IMR-90 (cell line): ENCODE results near the gene FAM168B. TPM values are rescaled to one million over a fixed set of nuclear protein-coding genes. Genes with fewer than 3 reads are reported as not detected.

Experiments used
- ATAC-seq: fragments of 200-7000 bp; cut with Tn5 transposase; 2 replicates; pipeline ENCODE4 v1.9.1; 2020; ENCODE audit warnings: low read depth, mild to moderate bottlenecking, moderate library complexity
- BruUV-seq: library from RNA; stranded (reverse); fragments of 400-500 nt; replicated peaks from 2 replicates; lab custom pipeline; 2021; lab: Mats Ljungman, UMichigan
- CTCF ChIA-PET: fragments of 300-600 bp; formaldehyde crosslinking; extraction: SDS; loops from one replicate; lab custom pipeline; 2021; ENCODE audit warnings: antibody characterized with exemption; lab: Yijun Ruan, JAX
- POLR2A ChIA-PET: fragments of 300-600 bp; sonication (Branson Sonifier 250); formaldehyde crosslinking; loops from one replicate; lab custom pipeline; 2022; ENCODE audit warnings: antibody characterized with exemption; ENCODE audit not compliant: unreplicated experiment; lab: Charles Lee
- DNase-seq: peaks from one replicate; pipeline ENCODE4 v3.0.0; 2013
- H2AFZ ChIP-seq: replicated peaks from 2 replicates; pipeline ENCODE3; 2013; ENCODE audit warnings: low read length, mild to moderate bottlenecking; ENCODE audit not compliant: poor library complexity
- H2AK5ac ChIP-seq: 2 replicates; pipeline ENCODE4 v1.6.1; 2013; ENCODE audit warnings: low read depth, low read length, inconsistent platforms
- H2AK9ac ChIP-seq: replicated peaks from 2 replicates; pipeline ENCODE3; 2013; ENCODE audit warnings: mild to moderate bottlenecking, low read depth, low read length, moderate library complexity; ENCODE audit not compliant: poor library complexity
- H2BK120ac ChIP-seq: 2 replicates; pipeline ENCODE4 v1.6.1; 2013; ENCODE audit warnings: low read depth, low read length, inconsistent platforms
- H2BK15ac ChIP-seq: 3 replicates; pipeline ENCODE4 v1.6.1; 2013; ENCODE audit warnings: low read depth, low read length, inconsistent platforms
- H2BK20ac ChIP-seq: 2 replicates; pipeline ENCODE4 v1.6.1; 2013; ENCODE audit warnings: low read depth, mild to moderate bottlenecking, inconsistent platforms, low read length, moderate library complexity
- H2BK5ac ChIP-seq: 2 replicates; pipeline ENCODE4 v1.6.1; 2013; ENCODE audit warnings: mild to moderate bottlenecking, low read depth, low read length, inconsistent platforms; ENCODE audit not compliant: poor library complexity, severe bottlenecking
- H3K14ac ChIP-seq: replicated peaks from 2 replicates; pipeline ENCODE4 v1.6.1; 2013; ENCODE audit warnings: low read depth, low read length, inconsistent platforms
- H3K18ac ChIP-seq: 2 replicates; pipeline ENCODE4 v1.6.1; 2013; ENCODE audit warnings: low read depth, low read length, control low read depth
- H3K23ac ChIP-seq: 2 replicates; pipeline ENCODE4 v1.6.1; 2013; ENCODE audit warnings: low read depth, low read length, inconsistent platforms
- H3K27ac ChIP-seq: 2 replicates; pipeline ENCODE4 v1.5.1; 2013; ENCODE audit warnings: mild to moderate bottlenecking, control low read depth, low read length; ENCODE audit not compliant: insufficient read depth
- H3K27me3 ChIP-seq: 2 replicates; pipeline ENCODE4 v1.6.1; 2013; ENCODE audit warnings: low read length; ENCODE audit not compliant: control insufficient read depth, insufficient read depth
- H3K36me3 ChIP-seq: 2 replicates; pipeline ENCODE4 v1.6.1; 2013; ENCODE audit warnings: low read length, mixed read lengths; ENCODE audit not compliant: control insufficient read depth, insufficient read depth
- H3K4ac ChIP-seq: 2 replicates; pipeline ENCODE4 v1.6.1; 2013; ENCODE audit warnings: low read depth, low read length, inconsistent platforms
- H3K4me1 ChIP-seq: 2 replicates; pipeline ENCODE4 v1.6.1; 2013; ENCODE audit warnings: low read length, mixed read lengths; ENCODE audit not compliant: control insufficient read depth, insufficient read depth
- H3K4me2 ChIP-seq: 2 replicates; pipeline ENCODE4 v1.6.1; 2013; ENCODE audit warnings: low read depth, mild to moderate bottlenecking, control low read depth, low read length, moderate library complexity
- H3K4me3 ChIP-seq: 2 replicates; pipeline ENCODE4 v1.5.1; 2013; ENCODE audit warnings: low read depth, mild to moderate bottlenecking, control low read depth, low read length, moderate library complexity; ENCODE audit not compliant: insufficient read depth
- H3K56ac ChIP-seq: 2 replicates; pipeline ENCODE4 v1.6.1; 2013; ENCODE audit warnings: low read length, inconsistent platforms; ENCODE audit not compliant: insufficient read depth; ENCODE audit errors: extremely low read depth
- H3K79me1 ChIP-seq, 2 experiments: 2 replicates each; pipeline ENCODE4 v1.6.1; 2013; ENCODE audit warnings: low read length in 2 of 2, inconsistent platforms in 1 of 2, low read depth in 1 of 2
- H3K9ac ChIP-seq: 2 replicates; pipeline ENCODE4 v1.6.1; 2013; ENCODE audit warnings: low read depth, low read length, control low read depth
- H3K9me1 ChIP-seq: 2 replicates; pipeline ENCODE4 v1.6.1; 2013; ENCODE audit warnings: low read length, inconsistent platforms; ENCODE audit not compliant: insufficient read depth
- H3K9me3 ChIP-seq: 2 replicates; pipeline ENCODE4 v1.6.1; 2013; ENCODE audit warnings: low read length; ENCODE audit not compliant: control insufficient read depth, insufficient read depth
- H4K20me1 ChIP-seq: 2 replicates; pipeline ENCODE4 v1.6.1; 2013; ENCODE audit warnings: low read length, inconsistent platforms; ENCODE audit not compliant: insufficient read depth
- H4K5ac ChIP-seq: 2 replicates; pipeline ENCODE4 v1.6.1; 2013; ENCODE audit warnings: mild to moderate bottlenecking, low read depth, low read length, control low read depth
- H4K8ac ChIP-seq, 2 experiments: 2 replicates each; pipeline ENCODE4 v1.6.1; 2013; ENCODE audit warnings: low read depth in 2 of 2, low read length in 2 of 2, control low read depth in 1 of 2, inconsistent platforms in 1 of 2
- H4K91ac ChIP-seq: 2 replicates; pipeline ENCODE4 v1.6.1; 2013; ENCODE audit warnings: low read depth, low read length, inconsistent platforms; ENCODE audit not compliant: insufficient read depth
- WGBS, 2 experiments: methylation state at CpG; one replicate each; pipeline versions ENCODE4 v1.1.5 to v1.1.7; 2013; ENCODE audit warnings: missing lambda C conversion rate in 2 of 2; ENCODE audit not compliant: insufficient read length in 1 of 2; ENCODE audit errors: extremely low coverage in 2 of 2; 5-methylcytosine and 5-hydroxymethylcytosine counted together
- dilution Hi-C: fragments of 300-500 bp; cut with HindIII; formaldehyde crosslinking; loops from one replicate; pipeline ENCODE4 v1.14.3; 2018; ENCODE audit warnings: low sequenced_read_pairs; ENCODE audit not compliant: unreplicated experiment
- in situ Hi-C: fragments of 300-500 bp; cut with MboI; formaldehyde crosslinking; loops from 3 replicates; pipeline ENCODE4 v1.14.3; 2019; ENCODE audit warnings: low sequenced_read_pairs, inconsistent platforms, mixed read lengths
- intact Hi-C: fragments of 100-400 bp; cut with micrococcal nuclease; formaldehyde crosslinking; loops from 2 replicates; pipeline ENCODE4 v1.10.0; 2022
- polyA plus RNA-seq, 3 experiments: library from polyadenylated mRNA; depleted of rRNA; stranded (reverse); fragments of >200 nt; gene quantifications; 2 replicates each; pipeline ENCODE4 v1.2.3, GENCODE V29; 2012; ENCODE audit warnings: low replicate concordance in 1 of 3
- total RNA-seq: library from RNA; depleted of rRNA; stranded (reverse); fragments of >200 nt; gene quantifications from 2 replicates; pipeline ENCODE4 v1.2.3, GENCODE V29; 2012
- TF ChIP-seq, protein P1 (sequence below): conservative IDR thresholded peaks from 2 replicates; pipeline ENCODE4 v1.5.1; 2012; ENCODE audit warnings: mild to moderate bottlenecking, low read depth, low read length, improper control_type of control experiment

The FAM168B gene
- total and polyA plus RNA-seq, 2 of the 4 experiments (the other 2 are of a cell fraction): 76.4 to 106 TPM

GRCh38 chr2:131046028-131046917 is 47.0 kb downstream of the FAM168B start:
- Histone ChIP-seq H3K14ac (no peak overlapping the region), H2AK5ac (no peak overlapping the region), H3K9me1 (no peaks in the 10 kb centered on the region), H3K27me3 (no peaks in the 10 kb centered on the region), H4K5ac (no peak overlapping the region), H2BK20ac (no peak overlapping the region), H3K23ac (no peak overlapping the region), H2BK5ac (no peak overlapping the region), H2BK15ac (no peak overlapping the region), H4K8ac (no peak overlapping the region), H3K79me1 (peaks cover 6 to 8% of the 10 kb centered on the region in 2 experiments; a peak in 3 of 4 replicates), H3K27ac (no peak overlapping the region), H3K4me2 (no peak overlapping the region), H3K18ac (no peak overlapping the region), H2BK120ac (no peak overlapping the region), H3K36me3 (peaks cover 35% of the 10 kb centered on the region), H3K9me3 (no peaks in the 10 kb centered on the region), H4K91ac (no peak overlapping the region), H4K20me1 (peaks cover 20% of the 10 kb centered on the region), H3K56ac (no peak overlapping the region), H2AK9ac (no peak overlapping the region), H3K4me3 (no peak overlapping the region), H3K4me1 (no peaks in the 10 kb centered on the region), H2AFZ (peak overlapping the region; percentile 17), H3K4ac (no peak overlapping the region), H3K9ac (no peak overlapping the region)
- 96% methylated on average over 16 of the region's 32 CpGs; no CpG with 5 or more reads in 1 of the 2 experiments for WGBS, 2 experiments
- POLR2A ChIA-PET: no interaction called here
- in situ Hi-C loops (no loop called here), intact Hi-C loops (no loop called here), dilution Hi-C loops (no loop called here)
- BruUV-seq: no TSS peak
- no peak for ATAC-seq
- DNase-seq: no peak
- CTCF ChIA-PET: interaction anchor here (0.5 kb wide), 1 partner anchor 12 kb away, joined by 3 read pairs; no protein-coding TSS in a partner anchor
- TF ChIP-seq, protein P1, sequence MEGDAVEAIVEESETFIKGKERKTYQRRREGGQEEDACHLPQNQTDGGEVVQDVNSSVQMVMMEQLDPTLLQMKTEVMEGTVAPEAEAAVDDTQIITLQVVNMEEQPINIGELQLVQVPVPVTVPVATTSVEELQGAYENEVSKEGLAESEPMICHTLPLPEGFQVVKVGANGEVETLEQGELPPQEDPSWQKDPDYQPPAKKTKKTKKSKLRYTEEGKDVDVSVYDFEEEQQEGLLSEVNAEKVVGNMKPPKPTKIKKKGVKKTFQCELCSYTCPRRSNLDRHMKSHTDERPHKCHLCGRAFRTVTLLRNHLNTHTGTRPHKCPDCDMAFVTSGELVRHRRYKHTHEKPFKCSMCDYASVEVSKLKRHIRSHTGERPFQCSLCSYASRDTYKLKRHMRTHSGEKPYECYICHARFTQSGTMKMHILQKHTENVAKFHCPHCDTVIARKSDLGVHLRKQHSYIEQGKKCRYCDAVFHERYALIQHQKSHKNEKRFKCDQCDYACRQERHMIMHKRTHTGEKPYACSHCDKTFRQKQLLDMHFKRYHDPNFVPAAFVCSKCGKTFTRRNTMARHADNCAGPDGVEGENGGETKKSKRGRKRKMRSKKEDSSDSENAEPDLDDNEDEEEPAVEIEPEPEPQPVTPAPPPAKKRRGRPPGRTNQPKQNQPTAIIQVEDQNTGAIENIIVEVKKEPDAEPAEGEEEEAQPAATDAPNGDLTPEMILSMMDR: no peak
